ENCODE results near the gene PTGR2.
"Not testable (repeated sequence)": the region's sequence is repeated elsewhere in the genome, so short reads cannot be mapped to it uniquely, and the experiment has no call there.

PTGR2 gene

DNA sequence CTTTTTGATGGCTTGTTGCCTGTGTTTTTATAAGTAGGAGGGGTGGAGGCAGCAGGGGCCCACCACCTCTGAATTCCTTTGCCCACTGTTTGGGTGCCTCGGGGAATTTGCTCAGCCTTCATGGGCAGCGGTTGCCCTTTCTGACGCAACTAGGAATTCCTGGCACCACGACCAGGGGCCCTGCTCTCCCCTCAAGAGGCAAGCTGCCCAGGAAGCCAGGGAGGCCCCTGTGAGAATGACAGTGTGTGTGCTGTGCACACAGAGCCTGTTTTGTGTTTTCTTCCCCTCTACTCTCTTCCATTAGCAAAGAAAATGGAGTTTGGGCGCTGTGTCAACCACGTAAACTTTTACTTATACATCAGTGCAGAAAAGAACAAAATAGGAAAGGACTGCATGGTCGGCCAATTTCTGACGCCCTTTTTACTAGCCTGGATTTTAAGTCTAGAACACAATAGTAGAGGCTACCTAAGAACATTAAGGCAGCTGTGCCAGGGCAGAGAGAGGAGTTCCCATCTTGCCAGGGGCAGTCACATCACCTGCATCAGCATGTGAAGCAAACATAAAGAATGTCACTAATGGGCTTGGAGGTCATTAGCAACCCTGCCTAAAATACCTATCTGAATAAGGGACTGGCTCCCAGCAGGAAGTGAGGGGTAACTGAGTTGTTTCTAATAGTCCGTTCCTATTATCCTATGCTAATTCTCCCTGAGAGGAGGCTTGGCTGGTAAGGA is 17.9 kb upstream of the PTGR2 start:
- no peak for DNase-seq

DNA sequence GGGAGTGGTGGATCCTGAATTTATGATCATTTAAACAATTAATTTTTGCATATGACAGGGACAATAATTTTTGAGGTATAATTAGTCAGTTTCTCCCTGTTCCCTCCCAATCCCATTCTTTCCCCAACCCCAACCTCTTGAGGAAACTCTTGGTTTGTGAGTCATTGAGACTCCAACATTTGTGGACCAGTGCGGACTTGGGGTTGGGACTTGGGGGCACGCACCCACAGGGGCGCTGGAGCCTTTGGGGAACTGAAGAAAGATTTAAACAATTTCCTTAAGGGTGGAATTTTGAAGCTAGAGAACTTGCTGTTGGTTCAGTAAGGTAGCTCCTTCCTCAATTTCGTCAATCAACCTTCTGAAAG is 17.4 kb upstream of the PTGR2 start:
- no peak for DNase-seq

DNA sequence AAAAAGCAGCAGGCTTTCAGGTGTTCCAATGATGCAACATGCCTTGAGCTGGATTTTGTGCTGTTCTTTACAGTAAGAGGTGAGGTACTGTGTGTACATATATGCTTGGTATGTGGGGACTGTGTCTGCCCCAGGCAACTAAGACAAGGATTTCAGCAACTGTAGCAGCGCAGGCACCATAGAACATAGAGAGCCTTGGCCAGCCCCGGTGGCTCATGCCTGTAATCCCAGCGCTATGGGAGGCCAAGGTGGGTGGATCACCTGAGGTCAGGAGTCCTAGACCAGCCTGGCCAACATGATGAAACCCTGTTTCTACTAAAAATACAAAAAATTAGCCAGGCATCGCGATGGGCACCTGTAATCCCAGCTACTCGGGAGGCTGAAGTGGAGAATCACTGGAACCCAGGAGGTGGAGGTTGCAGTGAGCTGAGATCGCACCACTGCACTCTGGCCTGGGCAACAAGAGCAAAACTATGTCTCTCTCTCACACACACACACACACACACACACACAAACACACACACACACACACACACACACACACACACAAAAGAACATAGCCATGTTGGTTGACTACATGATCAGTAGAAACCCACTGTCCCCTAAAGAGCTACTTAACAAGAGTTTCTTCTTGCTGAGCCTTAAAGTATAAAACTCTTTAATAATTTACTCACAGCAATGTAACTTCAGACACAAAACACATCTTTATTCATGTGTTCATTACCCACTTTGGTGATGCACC is 13.2 kb upstream of the PTGR2 start:
- not testable (repeated sequence) for DNase-seq

DNA sequence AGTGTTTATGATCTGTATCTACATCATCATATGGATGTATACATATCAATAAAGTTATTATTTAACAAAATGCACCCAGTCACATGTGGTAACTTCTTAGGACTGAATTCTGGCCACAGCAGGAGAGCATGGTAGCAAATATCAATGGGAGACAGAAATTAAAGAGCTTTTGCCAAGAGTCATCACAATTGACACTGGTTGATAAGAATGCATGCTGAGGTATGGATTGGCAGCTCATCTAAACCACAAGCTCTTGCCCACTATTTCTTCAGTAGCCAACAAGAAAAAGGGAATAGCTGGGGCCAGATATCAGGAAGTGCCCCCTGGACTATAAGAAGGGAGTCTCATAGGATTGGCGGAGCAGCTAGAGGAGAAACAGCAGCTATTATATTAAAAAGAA is 9.4 kb upstream of the PTGR2 start:
- DNase-seq, result no peak

DNA sequence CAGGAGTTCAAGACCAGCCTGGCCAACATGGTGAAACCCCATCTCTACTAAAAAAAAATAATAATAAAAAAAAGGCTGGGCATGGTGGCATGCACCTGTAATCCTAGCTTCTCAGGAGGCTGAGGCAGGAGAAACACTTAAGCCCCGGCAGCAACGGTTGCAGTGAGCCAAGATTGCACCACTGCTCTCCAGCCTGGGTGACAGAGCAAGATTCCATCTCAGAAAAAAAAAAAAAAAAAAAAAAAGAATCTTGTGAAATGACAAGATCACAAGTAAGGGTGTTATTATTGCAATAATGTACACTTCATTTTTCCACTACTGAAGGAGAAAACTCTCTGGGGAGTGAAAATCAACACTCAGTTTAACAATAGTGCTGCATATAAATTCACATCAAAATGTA is 8.8 kb upstream of the PTGR2 start:
- DNase-seq, result no peak

DNA sequence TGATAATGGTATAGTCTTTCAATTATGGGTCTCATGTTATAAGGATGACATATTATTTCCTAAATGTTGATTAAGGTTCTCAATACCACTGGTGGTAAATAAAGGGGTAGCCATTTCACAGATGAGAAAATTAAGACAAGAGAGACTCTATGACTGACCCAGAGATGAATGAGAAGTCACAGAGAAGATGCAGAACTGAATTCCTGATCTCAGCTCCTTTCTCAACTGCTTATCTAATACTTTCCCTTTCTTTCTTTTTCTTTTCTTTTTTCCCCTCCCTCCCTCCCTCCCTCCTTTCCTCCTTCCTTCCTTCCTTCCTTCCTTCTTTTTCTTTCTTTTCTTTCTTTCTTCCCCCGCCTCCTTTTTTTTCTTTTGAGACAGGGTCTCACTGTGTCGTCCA is 8.3 kb upstream of the PTGR2 start:
- DNase-seq, result no peak

DNA sequence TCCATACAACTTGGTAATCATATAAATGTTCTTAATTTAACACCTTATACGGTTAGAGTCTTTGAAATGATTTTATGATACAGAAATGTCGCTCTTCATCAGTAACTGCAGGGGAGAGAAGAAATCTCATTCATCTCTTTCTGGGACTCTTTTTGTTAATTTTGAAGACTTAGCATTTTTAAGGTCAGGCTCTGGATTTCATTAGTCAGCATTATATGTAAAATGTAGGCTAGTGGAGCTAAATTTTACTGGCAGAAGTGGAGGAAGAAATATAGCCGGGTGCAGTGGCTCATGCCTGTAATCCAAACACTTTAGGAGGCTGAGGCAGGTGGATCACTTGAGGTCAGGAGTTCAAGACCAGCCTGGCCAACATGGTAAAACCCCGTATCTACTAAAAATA is 4.7 kb upstream of the PTGR2 start:
- no peak for DNase-seq

DNA sequence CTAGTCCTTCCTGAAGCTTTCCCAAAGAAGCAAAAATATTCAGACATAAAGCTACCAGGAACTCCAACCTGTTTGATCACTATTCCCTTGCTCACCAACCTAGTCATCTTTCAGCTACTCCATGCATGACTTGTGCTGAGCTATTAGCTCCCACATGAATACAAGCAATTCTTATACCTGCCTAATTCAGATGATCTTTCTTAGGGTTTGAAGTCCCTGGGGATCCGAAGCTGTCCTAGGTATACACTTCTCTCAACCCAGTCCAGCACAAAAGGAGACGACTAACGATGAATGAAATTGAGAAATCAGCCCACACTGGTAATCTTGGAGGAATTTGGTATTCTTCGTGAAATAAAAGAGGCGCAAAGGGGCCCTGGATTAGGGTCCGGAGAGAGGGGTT is 631 bp upstream of the PTGR2 start:
- DNase-seq, result no peak

DNA sequence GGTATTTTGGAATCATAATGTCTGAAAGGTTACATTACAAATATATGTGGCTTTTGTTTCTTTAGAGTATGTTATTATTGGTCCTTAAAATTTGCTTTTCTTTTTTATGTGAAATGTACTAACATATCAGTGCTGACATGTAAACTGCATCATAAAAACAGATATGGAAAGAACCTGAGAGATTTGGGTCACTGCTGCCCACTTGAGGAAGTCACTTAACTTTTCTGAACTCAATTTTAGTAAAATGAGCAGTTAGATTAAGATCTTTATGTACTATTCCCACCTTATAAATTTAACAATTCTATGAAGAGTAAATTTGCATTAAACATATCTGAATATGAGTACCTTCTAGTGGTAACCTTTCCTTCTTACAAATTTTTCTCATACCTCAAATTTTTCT is 7.5 kb downstream of the PTGR2 start:
- no peak for DNase-seq

DNA sequence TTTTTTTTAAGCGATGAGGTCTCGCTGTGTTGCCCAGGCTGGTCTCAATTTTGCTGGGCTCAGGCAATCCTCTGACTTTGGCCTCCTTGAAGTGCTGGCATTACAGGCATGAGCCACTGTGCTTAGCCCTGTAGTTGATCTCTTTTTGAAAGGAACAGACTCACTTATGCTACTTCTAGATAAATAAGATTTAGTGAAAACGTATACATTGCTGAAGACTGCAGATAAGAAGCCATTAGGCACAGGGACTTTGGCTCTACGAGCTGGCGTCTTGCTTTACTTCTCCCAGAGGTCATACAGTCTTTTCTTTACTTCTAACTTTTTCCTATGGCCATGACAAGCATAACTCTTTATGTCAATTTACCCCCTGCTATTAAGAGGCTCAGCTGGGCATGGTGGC is 9.4 kb downstream of the PTGR2 start:
- DNase-seq, result no peak

DNA sequence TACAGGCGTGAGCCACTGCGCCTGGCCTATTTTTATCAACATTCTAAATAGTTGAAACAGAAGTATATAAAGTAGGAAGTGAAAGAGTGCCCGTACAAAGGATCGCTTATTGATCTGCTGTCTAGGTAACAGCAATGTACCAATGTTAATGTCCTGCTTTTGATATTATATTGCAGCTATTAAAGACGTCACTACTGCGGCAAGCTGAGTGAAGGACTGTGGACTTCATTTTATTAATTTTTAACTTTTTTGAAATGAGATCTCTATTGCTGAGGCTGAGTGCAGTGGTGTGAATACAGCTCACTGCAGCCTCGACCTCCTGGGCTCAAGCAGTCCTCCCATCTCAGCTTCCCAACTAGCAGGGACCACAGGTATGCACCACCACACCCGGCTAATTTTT is 10.8 kb downstream of the PTGR2 start:
- no peak for DNase-seq

DNA sequence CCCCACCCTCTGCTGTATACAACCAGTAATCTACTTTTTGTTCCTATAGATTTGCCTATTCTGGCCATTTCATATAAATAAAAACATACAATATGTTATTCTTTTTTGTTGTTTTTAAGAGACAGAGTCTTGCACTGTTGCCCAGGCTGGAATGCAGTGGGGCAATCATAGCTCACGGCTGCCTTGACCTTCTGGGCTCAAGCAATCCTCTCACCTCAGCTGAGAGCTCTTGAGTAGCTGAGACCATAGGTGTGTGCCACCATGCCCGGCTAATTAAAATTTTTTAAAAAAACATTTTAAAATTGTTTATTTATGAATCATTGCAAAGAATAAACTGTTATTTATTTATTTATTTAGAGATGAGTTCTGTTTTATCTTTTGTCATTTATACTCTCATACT is 11.6 kb downstream of the PTGR2 start:
- no peak for DNase-seq

DNA sequence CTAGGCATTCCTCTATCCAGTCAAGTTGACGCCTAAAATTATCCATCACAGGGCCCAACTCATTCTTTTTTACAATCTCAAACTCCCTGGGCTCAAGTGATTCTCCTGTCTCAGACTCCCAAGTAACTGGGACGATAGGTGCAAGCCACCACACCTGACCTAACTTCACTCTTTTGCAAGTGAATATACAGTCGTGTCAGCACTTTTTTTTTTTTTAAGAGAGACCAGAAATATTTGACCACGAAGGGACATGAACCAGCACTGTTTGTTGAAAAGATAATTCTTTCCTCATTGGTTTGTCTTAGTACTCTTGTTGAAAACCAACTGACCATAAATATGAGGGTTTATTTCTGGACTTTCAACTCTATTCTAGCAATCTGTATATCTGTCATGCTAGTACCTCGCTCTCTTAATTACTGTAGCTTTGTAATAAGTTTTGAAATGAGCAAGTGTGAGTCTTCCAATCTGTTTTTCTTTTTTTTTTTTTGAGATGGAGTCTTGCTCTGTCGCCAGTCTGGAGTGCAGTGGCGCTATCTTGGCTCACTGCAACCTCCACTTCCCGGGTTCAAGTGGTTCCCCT is 14.0 kb downstream of the PTGR2 start:
- no peak for DNase-seq

DNA sequence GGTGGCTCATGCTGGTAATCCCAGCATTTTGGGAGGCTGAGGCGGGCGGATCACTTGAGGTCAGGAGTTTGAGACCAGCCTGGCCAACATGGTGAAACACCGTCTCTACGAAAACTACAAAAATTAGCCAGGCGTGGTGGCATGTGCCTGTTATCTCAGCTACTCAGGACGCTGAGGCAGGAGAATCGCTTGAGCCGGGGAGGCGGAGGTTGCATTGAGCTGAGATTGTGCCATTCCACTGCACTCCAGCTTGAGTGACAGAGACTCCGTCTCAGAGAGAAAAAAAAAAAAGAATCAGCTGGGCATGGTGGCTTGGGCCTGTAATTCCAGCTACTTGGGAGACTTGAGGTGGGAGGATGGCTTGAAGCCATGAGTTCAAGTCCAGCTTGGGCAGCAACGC is 18.1 kb downstream of the PTGR2 start:
- DNase-seq, result not testable (repeated sequence)

DNA sequence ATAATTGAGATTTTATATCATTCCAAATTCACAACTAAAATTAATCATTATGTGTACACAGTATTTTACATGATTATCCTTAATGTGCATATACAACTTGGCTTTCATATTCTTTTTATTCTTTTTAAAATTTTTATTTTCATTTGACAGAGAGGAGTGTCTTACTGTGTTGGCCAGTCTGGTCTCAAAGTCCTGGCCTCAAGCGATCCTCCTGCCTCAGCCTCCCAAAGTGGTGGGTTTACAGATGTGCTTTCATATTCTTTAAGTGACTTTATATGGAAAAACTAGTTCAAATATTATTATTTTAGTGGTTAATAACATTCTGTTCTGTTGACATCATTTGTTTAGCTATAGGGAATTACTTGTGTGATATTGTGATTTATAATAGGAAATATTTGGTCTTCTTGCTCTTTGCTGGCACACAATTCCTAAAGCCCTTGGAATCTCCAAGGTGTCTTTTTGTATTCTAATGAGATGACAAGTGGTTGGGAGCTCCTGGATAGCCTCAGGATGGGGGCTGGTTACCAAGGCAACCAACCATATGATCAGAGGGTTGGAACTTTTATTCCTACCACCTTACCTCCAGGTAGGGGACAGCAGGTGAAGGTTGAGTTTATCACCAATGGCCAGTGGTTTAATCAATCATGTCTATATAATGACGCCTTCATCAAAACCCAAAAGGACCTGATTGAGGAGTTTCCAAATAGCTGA is 19.0 kb downstream of the PTGR2 start:
- no peak for DNase-seq

DNA sequence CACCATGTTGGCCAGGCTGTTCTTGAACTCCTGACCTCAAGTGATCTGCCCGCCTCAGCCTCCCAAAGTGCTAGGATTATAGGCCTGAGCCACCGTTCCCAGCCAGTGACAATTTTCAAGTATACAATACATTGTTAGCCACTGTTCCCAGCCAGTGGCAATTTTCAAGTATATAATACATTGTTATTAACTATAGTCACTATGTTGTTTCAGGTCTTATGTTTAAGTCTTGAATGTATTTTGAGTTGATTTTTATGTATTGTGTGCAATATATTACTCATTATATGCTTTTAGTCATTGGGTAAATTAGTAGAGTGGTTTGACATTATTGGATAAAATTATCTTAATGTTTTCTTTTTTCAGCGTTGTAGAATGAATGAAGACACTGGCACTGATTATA is 22.0 kb downstream of the PTGR2 start:
- no peak for DNase-seq

DNA sequence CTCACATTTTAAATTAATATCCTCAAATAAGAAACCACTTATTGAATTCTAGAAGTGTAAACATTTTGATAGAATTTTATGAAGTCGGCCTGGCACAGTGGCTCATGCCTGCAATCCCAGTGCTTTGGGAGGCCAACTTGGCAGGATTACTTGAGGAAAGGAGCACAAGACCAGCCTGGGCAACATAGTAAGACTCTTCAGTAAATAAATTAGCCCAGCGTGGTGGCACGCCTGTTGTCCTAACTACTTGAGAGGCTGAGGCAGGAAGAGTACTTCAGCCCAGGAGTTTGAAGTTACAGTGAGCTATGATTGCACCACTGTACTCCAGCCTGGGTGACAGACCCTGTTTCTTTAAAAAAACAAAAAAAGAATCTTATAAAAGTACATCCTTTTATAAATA is 26.2 kb downstream of the PTGR2 start:
- DNase-seq, result no peak

DNA sequence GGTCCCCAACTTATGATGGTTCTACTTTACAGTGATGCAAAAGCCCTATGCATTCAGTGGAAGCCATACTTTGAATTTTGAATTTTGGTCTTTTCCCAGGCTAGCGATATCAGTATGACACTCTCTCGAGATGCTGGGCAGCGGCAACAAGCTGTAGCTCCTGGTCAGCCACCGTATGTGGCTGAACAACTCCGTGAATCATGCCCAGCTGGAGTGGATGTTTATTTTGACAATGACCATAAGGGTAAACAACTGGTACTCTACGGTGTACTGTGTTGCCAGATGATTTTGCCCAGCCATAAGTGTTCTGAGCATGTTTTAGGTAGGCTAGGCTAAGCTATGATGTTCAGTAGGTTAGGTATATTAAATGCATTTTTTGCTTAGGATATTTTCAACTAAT is 26.8 kb downstream of the PTGR2 start:
- DNase-seq, result no peak

DNA sequence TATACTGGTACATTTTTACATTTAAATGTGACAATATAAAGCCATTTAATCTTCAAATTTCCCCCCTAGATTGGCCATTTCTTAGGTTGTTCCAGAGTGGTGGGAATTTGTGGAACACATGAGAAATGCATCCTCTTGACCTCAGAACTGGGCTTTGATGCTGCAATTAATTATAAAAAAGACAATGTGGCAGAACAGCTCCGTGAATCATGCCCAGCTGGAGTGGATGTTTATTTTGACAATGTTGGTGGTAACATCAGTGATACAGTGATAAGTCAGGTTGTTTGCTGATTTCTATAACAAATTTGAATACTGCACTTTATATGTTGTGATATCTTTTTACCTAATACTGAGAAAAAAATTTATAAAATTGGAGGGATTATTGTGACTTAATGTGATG is 27.4 kb downstream of the PTGR2 start:
- no peak for DNase-seq

DNA sequence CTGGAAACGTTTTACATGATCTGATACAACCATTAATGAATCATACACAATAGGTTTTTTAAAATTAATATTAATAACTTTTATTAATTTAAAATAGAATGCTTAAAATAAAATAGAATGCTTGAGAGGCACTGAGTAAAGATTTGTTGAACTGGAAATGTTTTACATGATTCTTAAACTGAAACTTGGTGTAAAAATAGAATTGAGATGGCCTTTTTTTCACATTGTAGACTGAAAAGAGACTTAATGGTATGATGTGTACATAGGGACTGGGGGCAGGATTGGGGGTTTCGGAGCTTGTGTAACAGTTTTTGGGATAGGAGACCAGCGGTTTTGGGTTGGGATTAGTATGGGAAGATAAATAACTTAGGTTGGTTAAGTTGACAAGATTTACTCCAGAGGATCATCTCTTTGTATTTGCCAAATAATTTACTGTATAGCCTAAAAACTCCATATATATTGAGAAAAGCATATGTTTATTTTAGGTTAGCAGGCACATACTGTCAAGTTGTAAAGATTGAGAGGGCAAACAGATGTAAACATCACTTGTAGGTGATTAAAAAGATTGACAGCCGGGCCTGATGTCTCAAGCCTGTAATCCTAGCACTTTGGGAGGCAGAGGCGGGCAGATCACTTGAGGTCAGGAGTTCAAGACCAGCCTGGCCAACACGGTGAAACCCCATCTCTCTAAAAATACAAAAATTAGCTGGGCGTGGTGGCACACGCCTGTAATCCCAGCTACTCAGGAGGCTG is 33.0 kb downstream of the PTGR2 start:
- DNase-seq, result no peak

DNA sequence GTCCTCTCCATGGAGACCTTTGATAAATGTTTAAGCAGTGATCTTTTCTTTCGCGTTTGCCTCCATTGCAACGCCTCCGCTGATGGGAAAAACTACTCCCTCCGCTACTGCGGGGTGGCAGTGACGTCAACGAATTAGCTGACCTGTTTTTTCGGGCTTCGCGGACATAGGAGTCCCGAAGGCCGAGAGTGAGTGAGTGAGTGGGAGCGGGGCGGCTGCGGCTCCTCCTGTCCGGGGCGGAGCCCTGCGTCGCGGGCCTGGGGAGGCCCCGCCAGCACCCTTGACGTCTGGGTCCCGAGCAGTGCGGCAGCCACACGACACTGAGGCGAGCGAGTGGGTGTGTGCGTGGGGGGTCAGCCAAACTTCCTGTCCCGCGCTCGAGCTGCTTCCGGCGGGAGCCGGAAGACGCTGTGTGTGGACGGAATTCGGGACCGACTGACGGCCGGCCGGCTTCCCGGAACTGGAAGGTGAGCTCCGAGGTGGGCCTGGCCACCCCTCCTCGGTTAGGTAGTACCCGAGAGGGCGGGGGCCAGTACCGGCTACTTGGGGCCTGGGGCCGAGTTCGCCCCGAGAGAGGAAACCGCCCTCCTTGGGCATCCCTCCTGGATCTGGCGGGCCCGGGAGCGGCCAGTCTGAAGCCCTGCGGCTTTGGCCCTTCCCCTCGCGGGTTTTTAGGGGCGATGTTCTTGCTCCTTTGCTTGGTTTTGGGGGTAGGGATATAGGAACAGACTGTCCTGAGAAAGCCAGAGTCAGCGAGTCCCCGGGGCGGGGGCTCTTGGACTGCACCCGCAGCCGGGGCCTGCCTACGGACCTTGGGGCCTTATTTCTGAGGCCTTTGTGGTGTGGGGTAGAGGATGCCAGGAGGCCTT is 35.1 kb downstream of the PTGR2 start, which contains the start of gene ZNF410:
Gene ZNF410, plus strand, starts transcription at position 411 of the 869 bp plus-strand sequence. CDS start 5,317 bp downstream, outside the sequence.
- peak; percentile 97 for DNase-seq

DNA sequence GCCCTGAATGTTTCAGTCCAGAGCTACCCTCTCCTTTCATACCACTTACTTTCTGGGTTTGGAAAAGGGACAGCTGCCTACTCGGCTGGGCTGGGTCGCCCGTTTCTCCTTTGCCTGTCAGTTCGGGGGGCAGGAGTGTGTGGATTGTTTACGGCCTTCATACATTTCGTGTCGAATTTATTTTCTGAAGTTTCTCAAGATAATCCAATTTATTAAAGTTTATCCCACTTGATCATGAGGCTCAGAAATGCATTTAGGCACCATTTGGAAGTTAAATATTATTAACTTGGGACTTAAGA is 35.6 kb downstream of the PTGR2 start:
- no peak for DNase-seq

Data from stimulated activated CD4-positive, alpha-beta T cell treated with anti-CD3 and anti-CD28 coated beads, Interleukin-15, amount 100 ng/mL, for 24 hours (primary cell).